HG03439 (cell line): ENCODE data around the gene GRAP.
"Not testable (repeated sequence)": the region's sequence is repeated elsewhere in the genome, so short reads cannot be mapped to it uniquely, and the experiment has no call there.

ENCODE experiments used
- ATAC-seq: cut with Tn5 transposase; IDR thresholded peaks from one replicate; pipeline ENCODE4 v1.9.1; 2021; ENCODE audit warnings: mild to moderate bottlenecking, moderate library complexity; ENCODE audit not compliant: unreplicated experiment

The GRAP gene

GRCh38 chr17:19046782-19047375 is at the start of gene GRAP:
TSS of gene GRAP (minus strand) at chr17:19046957. CDS start at chr17:19046926, 31 bp downstream.
- not testable (repeated sequence) for ATAC-seq

GRCh38 chr17:19093684-19094438 is 47.1 kb upstream of the GRAP start:
- not testable (repeated sequence) for ATAC-seq

- ATAC-seq, result not testable (repeated sequence)
Observed at GRCh38 chr17:19092737-19093683, 46.3 kb upstream of the GRAP start.

GRCh38 chr17:19090058-19090772 is 43.5 kb upstream of the GRAP start:
- ATAC-seq, result not testable (repeated sequence)

GRCh38 chr17:19088804-19089685 is 42.3 kb upstream of the GRAP start:
- ATAC-seq, result not testable (repeated sequence)

- ATAC-seq, result not testable (repeated sequence)
Observed at GRCh38 chr17:19077386-19077785, 30.6 kb upstream of the GRAP start.

GRCh38 chr17:19076398-19077192 is 29.8 kb upstream of the GRAP start:
- ATAC-seq, result not testable (repeated sequence)

- ATAC-seq, result peak; percentile 80
Observed at GRCh38 chr17:19070318-19071168, 23.8 kb upstream of the GRAP start.

- ATAC-seq, result not testable (repeated sequence)
Observed at GRCh38 chr17:19064378-19064777, 17.6 kb upstream of the GRAP start.

GRCh38 chr17:19063326-19063956 is 16.7 kb upstream of the GRAP start:
- ATAC-seq, result not testable (repeated sequence)

GRCh38 chr17:19062718-19063325 is 16.1 kb upstream of the GRAP start:
- peak; percentile 77 for ATAC-seq

GRCh38 chr17:19062009-19062717 is 15.4 kb upstream of the GRAP start:
- peak; percentile 80 for ATAC-seq

GRCh38 chr17:19055447-19055846 is 8.7 kb upstream of the GRAP start:
- peak; percentile 65 for ATAC-seq

GRCh38 chr17:19048826-19049225 is 2.1 kb upstream of the GRAP start:
- not testable (repeated sequence) for ATAC-seq

- ATAC-seq, result not testable (repeated sequence)
Observed at GRCh38 chr17:19047510-19047909, 753 bp upstream of the GRAP start.

GRCh38 chr17:19044643-19045042 is 2.1 kb downstream of the GRAP start:
- not testable (repeated sequence) for ATAC-seq
